Activated T-helper 1 cell treated with anti-CD3 and anti-CD28 coated beads, Interleukin-12 subunit alpha, Interleukin-12 subunit beta, Interleukin-2, Interleukin-4 antibody, amounts not matched to agents 30 ng/mL and 10 ng/mL and 1 ng/mL, durations not matched to agents 14 hours and 24 hours and 36 hours (primary cell): ENCODE data around the gene PPIL6. TPM values are rescaled to one million over a fixed set of nuclear protein-coding genes. Genes with fewer than 3 reads are reported as not detected.
A peak's percentile ranks its signal among the peaks of the same experiment; 100 is the strongest.
"Not testable (repeated sequence)": the region's sequence is repeated elsewhere in the genome, so short reads cannot be mapped to it uniquely, and the experiment has no call there.

Source experiments
- DNase-seq: peaks from one replicate; pipeline ENCODE4 v3.0.0; 2021; ENCODE audit warnings: low spot score
- H3K27ac Mint-ChIP-seq: one replicate; pipeline ENCODE4 v1.8.0; 2021; ENCODE audit warnings: mild to moderate bottlenecking, mixed read lengths
- H3K27me3 Mint-ChIP-seq: one replicate; pipeline ENCODE4 v1.8.0; 2022; ENCODE audit warnings: mild to moderate bottlenecking, moderate library complexity, mixed read lengths; ENCODE audit not compliant: insufficient read depth
- H3K36me3 Mint-ChIP-seq: one replicate; pipeline ENCODE4 v1.8.0; 2021; ENCODE audit warnings: low read depth, mixed read lengths
- H3K4me1 Mint-ChIP-seq: one replicate; pipeline ENCODE4 v1.8.0; 2021; ENCODE audit warnings: low read depth, mixed read lengths
- H3K4me3 Mint-ChIP-seq: one replicate; pipeline ENCODE4 v1.8.0; 2021; ENCODE audit warnings: mild to moderate bottlenecking, moderate library complexity, mixed read lengths
- H3K9me3 Mint-ChIP-seq: one replicate; pipeline ENCODE4 v1.8.0; 2021; ENCODE audit warnings: mixed read lengths
- intact Hi-C: fragments of 100-400 bp; cut with micrococcal nuclease; formaldehyde crosslinking; loops from one replicate; pipeline ENCODE4 v1.15.1; 2024
- total RNA-seq: library from RNA; stranded (reverse); gene quantifications from 2 replicates; pipeline ENCODE4 v1.2.3, GENCODE V29; 2022

Gene PPIL6
- total RNA-seq, 1 donor from 2014 or later: 0.13 TPM

DNA sequence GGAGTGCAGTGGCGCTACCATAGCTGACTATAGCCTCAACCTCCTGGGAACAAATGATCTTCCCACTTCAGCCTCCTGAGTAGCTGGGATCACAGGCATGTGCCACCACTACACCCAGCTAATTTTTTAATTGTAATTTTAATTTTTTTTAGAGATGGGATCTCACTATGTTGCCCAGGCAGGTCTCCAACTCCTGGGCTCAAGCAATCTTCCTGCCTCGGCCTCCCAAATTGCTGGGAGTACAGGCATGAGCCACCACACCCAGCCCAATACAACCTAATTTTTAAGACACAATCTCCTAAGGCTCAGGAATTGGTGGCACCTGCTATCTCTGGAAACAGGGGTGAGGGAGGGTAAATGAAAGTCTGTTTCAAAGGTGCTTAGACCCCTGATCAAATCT lies 36.8 kb upstream of the PPIL6 start:
- Mint-ChIP-seq H3K36me3 (peaks cover 76% of the 10 kb centered on the region), H3K27ac (no peak overlapping the region), H3K4me3 (peak overlapping the region; percentile 83), H3K4me1 (peaks cover 82% of the 10 kb centered on the region), H3K9me3 (no peaks in the 10 kb centered on the region), H3K27me3 (no peaks in the 10 kb centered on the region)
- DNase-seq: no peak
- intact Hi-C loops: no loop called here

DNA sequence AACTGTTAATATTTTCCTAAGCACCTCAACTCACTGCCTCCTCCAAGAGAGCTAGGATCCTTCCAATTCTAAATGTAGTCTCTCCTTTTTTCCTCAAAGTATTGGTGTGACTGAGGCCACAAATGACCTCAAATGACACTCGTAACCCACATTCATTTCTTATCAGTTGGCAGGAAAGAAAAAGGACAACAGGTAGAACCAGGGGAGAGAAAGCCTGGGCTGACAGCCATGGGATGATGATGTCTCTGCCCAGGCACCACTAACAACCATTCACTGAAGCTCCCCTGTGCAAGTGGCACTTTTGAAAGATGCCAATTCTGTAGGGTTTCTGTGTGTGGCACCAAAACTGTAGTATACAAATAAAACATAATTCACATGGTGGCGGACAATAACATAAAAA lies 35.2 kb upstream of the PPIL6 start:
- Mint-ChIP-seq H3K4me1 (peaks cover 83% of the 10 kb centered on the region), H3K27ac (no peak overlapping the region), H3K9me3 (no peaks in the 10 kb centered on the region), H3K27me3 (no peaks in the 10 kb centered on the region), H3K4me3 (no peak overlapping the region), H3K36me3 (peaks cover 77% of the 10 kb centered on the region)
- DNase-seq: no peak
- intact Hi-C loops: no loop called here

DNA sequence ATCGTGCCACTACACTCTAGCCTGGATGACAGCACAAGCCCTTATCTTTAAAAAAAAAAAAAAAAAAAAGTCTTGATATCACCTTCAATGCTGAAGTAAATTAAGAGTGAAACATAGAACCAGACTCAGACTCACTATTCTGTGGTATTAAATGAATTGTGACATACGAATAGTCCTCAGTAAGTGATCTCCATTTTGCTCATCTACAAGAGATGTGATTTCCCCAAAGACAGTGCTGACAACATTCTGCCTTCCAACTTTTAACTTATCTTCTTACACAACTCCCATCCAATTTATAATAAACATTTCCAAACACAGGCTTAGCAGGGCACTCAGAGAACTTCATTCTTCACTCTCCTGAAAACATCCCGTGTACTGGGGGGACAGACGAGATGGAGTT lies 34.6 kb upstream of the PPIL6 start:
- no peak for DNase-seq
- peaks cover 79% of the 10 kb centered on the region for H3K36me3 Mint-ChIP-seq
- peak overlapping the region; percentile 57 for H3K27ac Mint-ChIP-seq
- H3K27me3 Mint-ChIP-seq: no peaks in the 10 kb centered on the region
- H3K4me1 Mint-ChIP-seq: peaks cover 81% of the 10 kb centered on the region
- intact Hi-C loops: no loop called here
- H3K9me3 Mint-ChIP-seq: no peaks in the 10 kb centered on the region
- no peak overlapping the region for H3K4me3 Mint-ChIP-seq

DNA sequence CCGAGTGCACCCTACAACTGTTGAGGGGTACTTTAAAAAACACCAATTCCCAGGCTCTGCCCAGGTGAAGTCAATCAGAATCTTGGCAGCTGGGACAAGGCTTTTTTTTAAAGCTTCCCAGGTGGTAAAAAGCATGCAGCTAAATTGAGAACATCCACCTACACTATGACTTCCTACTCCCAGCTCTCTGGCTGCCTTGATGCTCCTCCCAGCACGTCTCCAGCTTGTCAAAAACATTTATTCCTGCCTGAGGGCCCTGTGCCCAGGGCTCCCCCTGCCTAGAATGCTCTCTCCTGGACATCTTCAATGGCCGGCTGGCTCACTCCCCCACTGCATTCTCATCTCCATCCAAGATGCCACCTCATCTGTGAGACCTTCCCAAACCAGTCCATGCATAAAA lies 32.7 kb upstream of the PPIL6 start:
- intact Hi-C loops: no loop called here
- no peaks in the 10 kb centered on the region for H3K9me3 Mint-ChIP-seq
- DNase-seq: no peak
- peak overlapping the region; percentile 54 for H3K27ac Mint-ChIP-seq
- H3K36me3 Mint-ChIP-seq: peaks cover 74% of the 10 kb centered on the region
- peaks cover 81% of the 10 kb centered on the region for H3K4me1 Mint-ChIP-seq
- no peaks in the 10 kb centered on the region for H3K27me3 Mint-ChIP-seq
- peak overlapping the region; percentile 15 for H3K4me3 Mint-ChIP-seq

DNA sequence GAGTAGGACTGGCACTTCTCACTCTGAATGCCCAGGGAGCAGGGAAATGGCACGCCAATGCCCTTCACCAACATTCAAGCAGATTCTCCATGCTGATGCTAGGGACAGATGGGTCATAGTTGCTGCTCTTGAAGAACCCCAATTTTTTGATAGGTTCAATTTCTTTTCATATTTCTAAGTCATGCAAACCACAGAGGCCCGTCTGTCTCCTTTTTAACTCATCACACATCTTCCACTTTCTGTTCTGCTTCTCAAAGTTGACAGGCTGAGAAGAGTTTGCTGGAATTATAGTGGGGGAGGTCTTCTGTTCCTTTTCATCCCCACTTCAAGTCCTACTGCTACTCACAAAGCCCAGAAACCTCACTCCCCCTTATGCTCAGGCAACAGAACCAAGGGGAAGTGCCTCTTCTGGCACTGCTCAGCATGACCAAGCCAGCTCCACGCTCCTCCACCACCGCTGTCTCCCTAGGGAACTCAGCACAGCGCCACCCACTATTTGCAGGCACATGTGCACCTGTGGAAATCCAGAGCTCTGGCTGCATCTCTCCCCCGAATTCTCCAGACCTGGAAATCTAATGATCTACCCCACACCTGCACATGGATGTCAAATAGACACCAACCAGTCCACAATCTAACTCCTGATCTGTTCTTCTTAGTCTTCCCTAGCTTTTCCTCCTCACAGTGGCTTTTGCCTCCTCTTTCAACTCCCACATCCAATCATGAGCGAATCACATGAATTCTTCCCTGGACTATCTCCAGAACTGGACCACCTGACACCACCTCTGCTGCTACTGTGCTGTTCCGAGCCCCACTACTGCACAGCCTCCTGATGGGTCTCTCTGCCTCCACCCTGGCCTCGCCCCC lies 31.9 kb upstream of the PPIL6 start:
- intact Hi-C loops: no loop called here
- Mint-ChIP-seq H3K27me3 (no peaks in the 10 kb centered on the region), H3K4me3 (peak overlapping the region; percentile 9), H3K9me3 (no peaks in the 10 kb centered on the region), H3K4me1 (peaks cover 80% of the 10 kb centered on the region), H3K27ac (peak overlapping the region; percentile 34), H3K36me3 (peaks cover 75% of the 10 kb centered on the region)
- no peak for DNase-seq

DNA sequence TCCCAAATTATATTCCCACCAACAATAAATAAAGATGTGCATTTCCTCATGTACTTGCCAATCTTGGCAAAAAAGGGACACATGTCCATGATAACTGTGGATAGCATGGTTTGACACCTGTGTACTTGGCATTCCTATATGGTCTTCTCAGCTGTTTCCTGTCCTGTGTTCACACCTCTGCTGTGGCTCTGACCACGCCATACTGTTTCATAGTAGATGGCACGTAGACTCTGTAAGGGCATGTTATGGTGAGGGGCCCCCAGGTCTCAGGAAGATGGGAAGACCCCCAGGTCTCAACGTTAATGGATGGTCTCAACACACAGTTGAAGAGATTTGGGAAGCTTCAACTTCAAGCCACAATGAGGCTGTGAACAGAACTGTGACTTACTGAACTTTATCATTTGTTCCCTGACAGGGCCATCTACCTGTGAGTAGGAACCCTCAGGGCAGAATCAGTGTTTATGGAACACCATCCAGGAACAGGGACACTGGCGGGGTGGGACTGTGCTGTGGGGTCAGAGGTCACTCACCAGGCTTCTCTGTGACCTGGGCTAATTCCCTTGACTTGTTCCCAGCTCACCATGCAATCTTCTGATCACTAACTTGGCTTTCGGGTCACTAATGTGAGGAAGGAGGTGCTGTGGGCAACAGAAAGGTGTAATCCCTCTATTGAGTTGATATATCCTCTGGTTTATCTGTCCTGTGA lies 30.8 kb upstream of the PPIL6 start:
- no peak for DNase-seq
- Mint-ChIP-seq H3K27ac (no peak overlapping the region), H3K4me1 (peaks cover 73% of the 10 kb centered on the region), H3K27me3 (no peaks in the 10 kb centered on the region), H3K9me3 (no peaks in the 10 kb centered on the region), H3K36me3 (peaks cover 75% of the 10 kb centered on the region), H3K4me3 (no peak overlapping the region)
- intact Hi-C loops: no loop called here

DNA sequence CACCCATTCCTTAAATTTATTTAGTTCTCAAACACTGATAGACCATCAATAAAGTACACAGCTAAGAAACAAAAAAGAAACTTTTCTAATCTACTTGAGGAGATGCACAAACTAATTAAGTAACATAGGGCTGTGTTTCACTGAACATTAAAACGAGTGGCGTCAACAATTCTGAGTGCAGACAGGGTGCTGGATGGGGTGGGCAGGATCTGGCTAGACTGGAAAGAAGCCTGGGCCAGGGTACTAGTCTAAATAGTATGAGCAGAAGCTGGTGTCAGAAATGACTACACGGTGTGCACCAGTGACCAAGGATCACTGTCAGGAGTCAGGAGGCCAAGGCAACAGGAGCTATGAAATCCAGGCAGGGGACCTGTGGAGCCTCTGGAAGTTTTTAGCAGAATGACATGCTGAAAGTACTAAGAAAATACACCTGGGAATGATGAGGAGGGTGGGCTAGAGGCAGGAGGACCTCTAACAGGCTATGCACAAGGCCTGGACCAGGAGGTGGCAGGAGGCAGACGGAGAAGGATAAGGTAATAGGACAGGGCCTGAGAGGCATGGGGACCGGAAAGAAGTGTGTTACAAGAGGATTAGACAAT lies 29.3 kb upstream of the PPIL6 start:
- Mint-ChIP-seq H3K4me3 (no peak overlapping the region), H3K27me3 (no peaks in the 10 kb centered on the region), H3K4me1 (peaks cover 67% of the 10 kb centered on the region), H3K9me3 (no peaks in the 10 kb centered on the region), H3K27ac (peak overlapping the region; percentile 19), H3K36me3 (peaks cover 73% of the 10 kb centered on the region)
- intact Hi-C loops: no loop called here
- no peak for DNase-seq

DNA sequence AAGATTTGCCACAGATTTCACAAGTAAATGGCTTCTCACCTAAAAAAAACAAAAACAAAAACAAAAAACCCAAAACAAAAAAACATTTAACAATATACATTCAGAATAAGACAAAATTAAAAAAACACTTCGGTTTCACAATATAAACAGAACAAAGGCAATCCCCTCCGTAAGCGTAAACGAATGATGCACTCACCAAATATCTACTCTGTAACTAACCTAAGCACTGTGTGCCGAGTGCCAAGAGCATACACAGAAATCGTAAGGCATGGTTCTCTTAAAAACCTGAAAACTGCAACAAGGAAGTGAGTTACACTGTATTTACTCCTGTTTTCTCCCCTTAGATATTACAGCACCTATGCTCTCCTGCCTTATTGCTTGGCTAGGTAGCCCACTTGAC lies 27.3 kb upstream of the PPIL6 start:
- H3K4me3 Mint-ChIP-seq: no peak overlapping the region
- intact Hi-C loops: no loop called here
- DNase-seq: no peak
- peaks cover 63% of the 10 kb centered on the region for H3K4me1 Mint-ChIP-seq
- no peaks in the 10 kb centered on the region for H3K27me3 Mint-ChIP-seq
- H3K27ac Mint-ChIP-seq: no peak overlapping the region
- peaks cover 72% of the 10 kb centered on the region for H3K36me3 Mint-ChIP-seq
- no peaks in the 10 kb centered on the region for H3K9me3 Mint-ChIP-seq

DNA sequence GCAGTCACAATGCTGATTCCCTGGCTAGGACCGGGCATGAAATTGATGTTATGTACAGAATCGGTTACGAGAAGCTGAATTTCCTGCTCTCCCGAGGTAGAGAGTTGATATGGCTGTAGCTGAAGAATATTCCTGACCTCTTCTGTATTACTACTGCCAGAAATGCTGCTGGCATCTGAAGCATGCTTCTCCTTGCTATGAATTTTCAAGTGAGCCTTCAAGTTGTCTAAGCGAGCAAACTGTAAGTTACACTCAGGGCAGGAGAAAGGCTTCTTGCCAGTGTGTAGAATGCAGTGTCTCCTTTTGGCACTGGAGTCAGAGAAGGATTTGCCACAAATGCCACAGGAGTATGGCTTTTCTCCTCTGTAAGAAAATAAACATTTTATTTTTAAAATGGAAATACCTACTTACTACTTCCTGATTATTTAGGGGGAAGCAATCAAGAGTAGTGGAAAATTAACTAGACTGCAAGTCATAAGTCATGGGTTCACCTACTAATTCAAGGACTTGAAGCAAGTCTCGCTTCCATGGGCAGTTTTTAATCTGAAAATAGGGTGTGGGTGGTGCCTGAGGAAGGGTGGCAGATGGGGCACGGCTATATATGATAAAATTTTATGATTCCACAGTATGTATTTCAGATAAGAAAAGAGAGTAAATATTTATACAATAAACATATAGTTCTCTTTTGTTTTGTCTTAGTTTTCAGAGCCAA lies 25.9 kb upstream of the PPIL6 start:
- Mint-ChIP-seq H3K36me3 (peaks cover 68% of the 10 kb centered on the region), H3K9me3 (peaks cover 3% of the 10 kb centered on the region), H3K4me3 (no peak overlapping the region), H3K4me1 (peaks cover 60% of the 10 kb centered on the region), H3K27ac (no peak overlapping the region), H3K27me3 (no peaks in the 10 kb centered on the region)
- no peak for DNase-seq
- intact Hi-C loops: no loop called here

DNA sequence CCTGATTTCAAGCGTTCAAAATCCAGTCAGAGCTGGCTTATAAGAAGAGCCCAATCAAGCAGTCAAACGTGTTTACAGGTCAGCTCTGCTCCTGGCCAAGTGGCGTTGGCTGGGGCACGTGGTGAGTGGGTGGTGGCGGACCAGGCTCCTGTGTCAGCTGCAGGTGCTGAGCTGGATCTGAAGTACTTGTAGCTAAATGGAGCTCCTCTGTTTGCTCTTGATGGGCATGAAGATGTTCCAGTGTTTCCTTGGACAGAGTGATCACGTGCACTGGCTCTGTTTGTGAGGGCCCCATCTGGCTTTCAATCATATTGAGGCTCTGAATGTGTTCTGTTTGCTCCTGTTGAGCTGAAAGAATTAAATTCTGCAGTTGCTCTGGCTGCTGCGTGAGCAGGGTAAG lies 25.3 kb upstream of the PPIL6 start:
- Mint-ChIP-seq H3K36me3 (peaks cover 67% of the 10 kb centered on the region), H3K9me3 (peaks cover 3% of the 10 kb centered on the region), H3K4me1 (peaks cover 54% of the 10 kb centered on the region), H3K27ac (no peak overlapping the region), H3K27me3 (no peaks in the 10 kb centered on the region), H3K4me3 (no peak overlapping the region)
- DNase-seq: no peak
- intact Hi-C loops: no loop called here

DNA sequence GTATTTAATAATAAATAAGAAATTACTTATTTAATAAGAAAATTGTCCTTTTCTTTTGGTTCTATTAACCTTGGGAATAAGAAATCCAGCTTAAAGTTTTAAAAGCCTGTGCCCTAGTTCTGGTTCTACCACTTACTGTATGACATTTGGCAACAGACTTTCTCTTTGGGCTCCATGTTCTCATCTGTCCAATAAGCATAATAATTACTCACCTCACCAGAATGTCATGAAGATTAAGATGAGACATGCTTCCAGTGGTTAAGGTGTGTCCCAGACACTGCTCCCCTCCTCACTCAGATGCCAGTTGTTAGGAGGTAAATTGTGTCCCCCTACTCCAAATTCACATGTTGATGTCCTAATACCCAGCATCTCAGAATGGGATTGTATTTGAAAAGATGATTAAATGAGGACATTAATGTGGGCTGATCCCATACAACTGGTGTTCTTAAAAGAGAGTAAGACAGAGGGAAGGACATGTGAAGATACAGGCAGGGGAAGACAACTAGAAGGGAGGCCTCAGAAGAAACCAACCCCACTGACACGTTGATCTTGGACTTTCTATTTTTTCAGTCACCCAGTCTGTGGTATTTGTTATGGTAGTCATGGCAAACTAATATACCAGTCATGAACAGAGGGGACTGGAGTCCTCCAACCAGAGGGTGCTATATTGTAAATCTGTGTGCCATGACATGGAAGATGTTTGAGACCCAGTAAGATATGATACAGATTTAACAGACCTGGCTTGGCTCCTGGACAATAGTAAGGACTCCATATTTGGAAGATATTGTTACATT lies 21.5 kb upstream of the PPIL6 start:
- H3K27ac Mint-ChIP-seq: no peak overlapping the region
- DNase-seq: no peak
- H3K4me1 Mint-ChIP-seq: peaks cover 60% of the 10 kb centered on the region
- no peak overlapping the region for H3K4me3 Mint-ChIP-seq
- peaks cover 3% of the 10 kb centered on the region for H3K9me3 Mint-ChIP-seq
- intact Hi-C loops: no loop called here
- no peaks in the 10 kb centered on the region for H3K27me3 Mint-ChIP-seq
- peaks cover 51% of the 10 kb centered on the region for H3K36me3 Mint-ChIP-seq

DNA sequence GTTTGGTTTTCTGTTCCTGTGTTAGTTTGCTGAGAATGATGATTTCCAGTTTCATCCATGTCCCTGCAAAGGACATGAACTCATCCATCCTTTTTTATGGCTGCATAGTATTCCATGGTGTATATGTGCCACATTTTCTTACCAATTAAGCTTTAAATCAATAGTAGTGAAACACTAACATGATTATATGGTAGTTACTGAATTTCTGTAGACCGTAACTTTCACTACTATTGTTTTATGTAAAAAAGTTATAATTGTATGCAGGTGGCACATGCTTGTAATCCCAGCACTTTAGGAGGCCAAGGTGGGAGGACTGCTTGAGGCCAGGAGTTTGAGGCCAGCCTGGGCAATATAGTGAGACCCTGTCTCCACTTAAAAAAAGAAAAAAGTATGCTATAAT lies 20.8 kb upstream of the PPIL6 start:
- H3K9me3 Mint-ChIP-seq, DNase-seq, intact Hi-C loops, H3K4me3 Mint-ChIP-seq, H3K27me3 Mint-ChIP-seq, H3K27ac Mint-ChIP-seq: not testable (repeated sequence)
- H3K36me3 Mint-ChIP-seq: peaks cover 50% of the 10 kb centered on the region
- peaks cover 65% of the 10 kb centered on the region for H3K4me1 Mint-ChIP-seq
